Activated T-cell treated with anti-CD3 and anti-CD28 coated beads for 1 hour (primary cell): Measurements from ENCODE around the gene ARHGAP5.

Experiments used
- DNase-seq: peaks from one replicate; pipeline ENCODE4 v3.0.0-alpha.2; 2020; ENCODE audit warnings: low read depth

ARHGAP5 gene

GRCh38 chr14:32171469-32171868 is 94.4 kb downstream of the ARHGAP5 start:
- no peak for DNase-seq

GRCh38 chr14:32183151-32184058 is 106.3 kb downstream of the ARHGAP5 start:
- DNase-seq = no peak

- DNase-seq = no peak
Measured at GRCh38 chr14:32185097-32185496, 108.0 kb downstream of the ARHGAP5 start.

- no peak for DNase-seq
Measured at GRCh38 chr14:32186248-32186647, 109.1 kb downstream of the ARHGAP5 start.

GRCh38 chr14:32189811-32190210 is 112.7 kb downstream of the ARHGAP5 start:
- DNase-seq = no peak

- no peak for DNase-seq
Measured at GRCh38 chr14:32190673-32191072, 113.6 kb downstream of the ARHGAP5 start.

GRCh38 chr14:32192712-32193373 is 115.7 kb downstream of the ARHGAP5 start:
- no peak for DNase-seq

- DNase-seq = no peak
Measured at GRCh38 chr14:32193532-32193931, 116.4 kb downstream of the ARHGAP5 start.

- no peak for DNase-seq
Measured at GRCh38 chr14:32195636-32196035, 118.5 kb downstream of the ARHGAP5 start.

GRCh38 chr14:32197919-32198318 is 120.8 kb downstream of the ARHGAP5 start:
- no peak for DNase-seq

- DNase-seq = no peak
Measured at GRCh38 chr14:32200368-32201192, 123.5 kb downstream of the ARHGAP5 start.

- peak; percentile 59 for DNase-seq
Measured at GRCh38 chr14:32201193-32201815, 124.2 kb downstream of the ARHGAP5 start.

- DNase-seq = peak; percentile 33
Measured at GRCh38 chr14:32201816-32202490, 124.8 kb downstream of the ARHGAP5 start, which contains the start of gene RNU6-7. RNU6-7 (plus strand) TSS chr14:32202045.

- DNase-seq = no peak
Measured at GRCh38 chr14:32202491-32202997, 125.4 kb downstream of the ARHGAP5 start.

GRCh38 chr14:32202998-32203882 is 126.1 kb downstream of the ARHGAP5 start, which contains the start of gene RNU6-8:
RNU6-8 (minus strand) TSS chr14:32203269.
- DNase-seq = peak; percentile 77

GRCh38 chr14:32203928-32204357 is 126.8 kb downstream of the ARHGAP5 start:
- DNase-seq = no peak

- DNase-seq = no peak
Measured at GRCh38 chr14:32205554-32205953, 128.4 kb downstream of the ARHGAP5 start.

- no peak for DNase-seq
Measured at GRCh38 chr14:32205984-32206383, 128.9 kb downstream of the ARHGAP5 start.

GRCh38 chr14:32206552-32206951 is 129.4 kb downstream of the ARHGAP5 start:
- DNase-seq = no peak

- DNase-seq = no peak
Measured at GRCh38 chr14:32208490-32208889, 131.4 kb downstream of the ARHGAP5 start.
